HCT116 (cell line): ENCODE results near the gene TENM4. TPM values are rescaled to one million over a fixed set of nuclear protein-coding genes. Genes with fewer than 3 reads are reported as not detected.

Experiments
- ATAC-seq: fragments of 200-7000 bp; cut with Tn5 transposase; 2 replicates; pipeline ENCODE4 v1.9.1; 2020; ENCODE audit warnings: mild to moderate bottlenecking, moderate library complexity
- BruUV-seq: library from RNA; stranded (reverse); fragments of 400-500 nt; replicated peaks from 2 replicates; lab custom pipeline; 2021; lab: Mats Ljungman, UMichigan
- CTCF ChIA-PET: fragments of 300-600 bp; sonication (Branson Sonifier 250); formaldehyde crosslinking; loops from one replicate; lab custom pipeline; 2021; ENCODE audit warnings: antibody characterized with exemption; lab: Charles Lee
- POLR2A ChIA-PET: fragments of 300-600, 350-600 bp; sonication (Branson Sonifier 250); formaldehyde crosslinking; loops from one replicate; lab custom pipeline; 2021; ENCODE audit warnings: antibody characterized with exemption; lab: Charles Lee
- RAD21 ChIA-PET, 2 experiments: fragments of 300-600 bp; sonication (Branson Sonifier 250); formaldehyde crosslinking; loops; one replicate each; lab custom pipeline; 2023; ENCODE audit warnings: low total read pairs in 2 of 2; ENCODE audit not compliant: uncharacterized antibody in 2 of 2, unreplicated experiment in 2 of 2, low non-redundant PET in 1 of 2; lab: Charles Lee
- DNase-seq: peaks from one replicate; pipeline ENCODE4 v3.0.0-alpha.2; 2010; ENCODE audit warnings: low read depth, low spot score
- H2AFZ ChIP-seq: fragments of 200-600 bp; shearing (Covaris generic), sonication (generic); 2 replicates; pipeline ENCODE4 v1.6.1; 2017; ENCODE audit warnings: low read depth, mixed run types, mixed read lengths, antibody characterized with exemption, low read length; ENCODE audit not compliant: poor library complexity, severe bottlenecking
- H3K27ac ChIP-seq: 2 replicates; pipeline ENCODE4 v1.5.1; 2012; ENCODE audit warnings: low read depth, low read length
- H3K27me3 ChIP-seq: fragments of 200-600 bp; sonication (generic); 2 replicates; pipeline ENCODE4 v1.6.1; 2016; ENCODE audit warnings: mixed run types, low read length, mixed read lengths; ENCODE audit not compliant: insufficient read depth
- H3K36me3 ChIP-seq, 2 experiments: fragments of 200-500 bp in 1 of 2; fragments of 200-600 bp in 1 of 2; sonication (Bioruptor generic) in 1 of 2; sonication (generic) in 1 of 2; 2 replicates each; pipeline versions ENCODE4 v1.5.1 to v1.6.1; 2014 to 2016; ENCODE audit warnings: low read length in 2 of 2, inconsistent platforms in 1 of 2, mixed read lengths in 1 of 2, mixed run types in 1 of 2; ENCODE audit not compliant: insufficient read depth in 2 of 2, control insufficient read depth in 1 of 2
- H3K4me1 ChIP-seq, 2 experiments: fragments of 200-600 bp in 1 of 2; sonication (generic) in 1 of 2; 2 replicates each; pipeline versions ENCODE4 v1.5.1 to v1.6.1; 2012 to 2017; ENCODE audit warnings: low read length in 2 of 2, inconsistent platforms in 1 of 2, mild to moderate bottlenecking in 1 of 2, mixed read lengths in 1 of 2, mixed run types in 1 of 2, moderate library complexity in 1 of 2; ENCODE audit not compliant: insufficient read depth in 2 of 2, control insufficient read depth in 1 of 2
- H3K4me2 ChIP-seq: fragments of 200-600 bp; sonication (generic); 2 replicates; pipeline ENCODE4 v1.6.1; 2017; ENCODE audit warnings: mixed run types, low read length, mixed read lengths
- H3K4me3 ChIP-seq, 2 experiments: fragments of 200-600 bp in 1 of 2; sonication (generic) in 1 of 2; replicated peaks in 1 of 2; 2 replicates each; pipeline ENCODE4 v1.5.1; 2011 to 2016; ENCODE audit warnings: low read length in 2 of 2, control low read depth in 1 of 2, low read depth in 1 of 2, mild to moderate bottlenecking in 1 of 2, mixed read lengths in 1 of 2, mixed run types in 1 of 2
- H3K79me2 ChIP-seq: fragments of 200-600 bp; sonication (generic); 2 replicates; pipeline ENCODE4 v1.6.1; 2017; ENCODE audit warnings: mild to moderate bottlenecking, mixed run types, low read length, moderate library complexity, mixed read lengths; ENCODE audit not compliant: insufficient read depth
- H3K9ac ChIP-seq: fragments of 200-600 bp; sonication (generic); 2 replicates; pipeline ENCODE4 v1.6.1; 2016; ENCODE audit warnings: low read length, mixed read lengths
- H3K9me2 ChIP-seq: fragments of 200-600 bp; sonication (generic), shearing (Covaris generic); 2 replicates; pipeline ENCODE4 v1.6.1; 2017; ENCODE audit warnings: mixed run types, mild to moderate bottlenecking, moderate library complexity; ENCODE audit not compliant: insufficient read depth
- H3K9me3 ChIP-seq, 2 experiments: fragments of 200-500 bp in 1 of 2; fragments of 200-600 bp in 1 of 2; sonication (Bioruptor generic) in 1 of 2; sonication (generic) in 1 of 2; 2 replicates each; pipeline ENCODE4 v1.6.1; 2014 to 2017; ENCODE audit warnings: low read length in 2 of 2, mixed read lengths in 2 of 2, inconsistent platforms in 1 of 2, low read depth in 1 of 2, mild to moderate bottlenecking in 1 of 2, mixed run types in 1 of 2, moderate library complexity in 1 of 2; ENCODE audit not compliant: control insufficient read depth in 1 of 2, insufficient read depth in 1 of 2
- H4K20me1 ChIP-seq: fragments of 200-600 bp; sonication (generic), shearing (Covaris generic); 2 replicates; pipeline ENCODE4 v1.6.1; 2017; ENCODE audit warnings: mixed run types, mild to moderate bottlenecking, moderate library complexity; ENCODE audit not compliant: insufficient read depth
- REST ChIP-seq: IDR thresholded peaks from 2 replicates; pipeline ENCODE4 v1.6.1; 2012; ENCODE audit warnings: low read depth
- ZBTB33 ChIP-seq: IDR thresholded peaks from 2 replicates; pipeline ENCODE4 v1.6.1; 2011; ENCODE audit warnings: mild to moderate bottlenecking, low read length, moderate library complexity; ENCODE audit not compliant: insufficient replicate concordance; ENCODE audit errors: extremely low read depth
- intact Hi-C: fragments of 100-400 bp; cut with micrococcal nuclease; formaldehyde crosslinking; loops from 2 replicates; pipeline ENCODE4 v1.10.0; 2022
- total RNA-seq: library from RNA; stranded (reverse); gene quantifications from one replicate; pipeline ENCODE4 v1.2.1, GENCODE V29; 2021; ENCODE audit not compliant: unreplicated experiment

The TENM4 gene
- total RNA-seq, 1 experiment from 2014 or later, result 0.05 TPM

DNA sequence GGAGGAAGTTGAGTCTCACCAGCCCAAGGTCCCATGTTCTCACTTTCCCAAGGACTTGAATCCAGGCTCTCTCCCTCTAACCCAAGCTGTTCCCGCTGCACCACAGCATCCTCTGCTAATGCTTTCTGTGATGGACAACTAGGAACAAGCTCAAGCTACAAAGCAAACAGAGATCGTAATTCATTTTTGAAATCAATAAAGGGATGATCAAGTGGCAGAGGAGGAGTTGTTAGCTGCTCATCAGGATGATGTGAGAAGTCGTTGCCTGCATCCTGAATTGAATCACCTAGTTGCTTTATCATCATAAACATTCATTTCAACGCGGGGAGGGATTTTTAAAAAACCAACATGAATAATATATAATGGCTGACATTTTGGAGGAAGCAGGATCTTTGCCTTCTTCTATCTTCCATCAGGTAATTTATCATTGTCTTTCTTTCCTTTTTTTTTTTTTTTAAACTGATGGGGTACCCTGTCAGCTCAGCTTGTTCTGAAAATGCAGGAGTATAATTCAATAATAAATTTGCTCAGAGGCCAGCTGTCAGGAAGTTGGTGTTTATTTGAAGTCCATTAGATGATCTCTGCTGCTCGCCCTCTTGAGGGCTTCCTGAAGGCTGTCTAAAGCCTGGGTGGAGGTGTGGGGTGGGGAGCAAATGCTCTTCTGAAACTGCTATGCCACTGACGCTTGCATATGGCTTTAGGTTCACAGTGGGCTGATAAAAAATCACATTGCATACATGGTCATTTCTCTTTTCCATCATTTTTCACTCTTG is 691.7 kb downstream of the TENM4 start:
- H3K4me1 ChIP-seq, result no peaks in the 10 kb centered on the region
- no TSS peak for BruUV-seq
- no peak for TF ChIP-seq ZBTB33
- H4K20me1 ChIP-seq, result no peaks in the 10 kb centered on the region
- H3K9me3 ChIP-seq, result no peaks in the 10 kb centered on the region
- H3K9me2 ChIP-seq, result no peaks in the 10 kb centered on the region
- no peak overlapping the region for H3K4me2 ChIP-seq
- H3K36me3 ChIP-seq, result no peaks in the 10 kb centered on the region
- H3K4me3 ChIP-seq, result no peak overlapping the region
- ChIA-PET RAD21 (no interaction called here), POLR2A (no interaction called here), CTCF (no interaction called here)
- no peaks in the 10 kb centered on the region for H3K79me2 ChIP-seq
- H3K27ac ChIP-seq, result no peak overlapping the region
- H2AFZ ChIP-seq, result no peak overlapping the region
- intact Hi-C loops, result no loop called here
- H3K27me3 ChIP-seq, result peaks cover 40% of the 10 kb centered on the region
- no peak for ATAC-seq
- no peak for DNase-seq
- H3K9ac ChIP-seq, result no peak overlapping the region

DNA sequence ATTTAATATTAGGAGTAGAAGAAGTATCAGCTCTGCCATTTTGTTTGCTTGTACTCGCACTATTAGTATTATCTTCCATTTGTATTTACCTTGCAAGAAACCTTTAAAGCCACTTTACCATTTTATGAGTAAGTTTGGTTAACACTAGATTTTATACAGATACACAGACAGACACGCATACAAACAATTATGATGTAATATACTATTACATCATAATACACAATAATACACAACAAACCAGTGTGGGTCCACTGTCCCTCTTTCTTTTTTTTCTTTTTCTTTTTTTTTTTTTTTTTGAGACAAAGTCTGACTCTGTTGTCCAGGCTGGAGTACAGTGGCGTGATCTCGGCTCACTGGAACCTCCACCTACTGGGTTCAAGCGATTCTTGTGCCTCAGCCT is 695.9 kb downstream of the TENM4 start:
- H3K9ac ChIP-seq, result no peak overlapping the region
- RAD21 ChIA-PET, result no interaction called here
- DNase-seq, result no peak
- no TSS peak for BruUV-seq
- H2AFZ ChIP-seq, result no peak overlapping the region
- H3K79me2 ChIP-seq, result no peaks in the 10 kb centered on the region
- H3K27me3 ChIP-seq, result peaks cover 36% of the 10 kb centered on the region
- no peaks in the 10 kb centered on the region for H3K9me3 ChIP-seq
- H3K27ac ChIP-seq, result no peak overlapping the region
- TF ChIP-seq REST, result no peak
- no peaks in the 10 kb centered on the region for H3K36me3 ChIP-seq
- no peak overlapping the region for H3K4me3 ChIP-seq
- no peaks in the 10 kb centered on the region for H3K4me1 ChIP-seq
- H3K4me2 ChIP-seq, result no peak overlapping the region
- CTCF ChIA-PET, result no interaction called here
- ATAC-seq, result no peak
- no peaks in the 10 kb centered on the region for H4K20me1 ChIP-seq
- POLR2A ChIA-PET, result no interaction called here
- intact Hi-C loops, result no loop called here
- H3K9me2 ChIP-seq, result no peaks in the 10 kb centered on the region
